IMR-90 (cell line): Measurements from ENCODE around the gene HECTD2. TPM values are rescaled to one million over a fixed set of nuclear protein-coding genes. Genes with fewer than 3 reads are reported as not detected.

Source experiments
- ATAC-seq: fragments of 200-7000 bp; cut with Tn5 transposase; 2 replicates; pipeline ENCODE4 v1.9.1; 2020; ENCODE audit warnings: low read depth, mild to moderate bottlenecking, moderate library complexity
- BruUV-seq: library from RNA; stranded (reverse); fragments of 400-500 nt; replicated peaks from 2 replicates; lab custom pipeline; 2021; lab: Mats Ljungman, UMichigan
- CTCF ChIA-PET: fragments of 300-600 bp; formaldehyde crosslinking; extraction: SDS; loops from one replicate; lab custom pipeline; 2021; ENCODE audit warnings: antibody characterized with exemption; lab: Yijun Ruan, JAX
- POLR2A ChIA-PET: fragments of 300-600 bp; sonication (Branson Sonifier 250); formaldehyde crosslinking; loops from one replicate; lab custom pipeline; 2022; ENCODE audit warnings: antibody characterized with exemption; ENCODE audit not compliant: unreplicated experiment; lab: Charles Lee
- DNase-seq: peaks from one replicate; pipeline ENCODE4 v3.0.0; 2013
- H2AFZ ChIP-seq: replicated peaks from 2 replicates; pipeline ENCODE3; 2013; ENCODE audit warnings: low read length, mild to moderate bottlenecking; ENCODE audit not compliant: poor library complexity
- H2AK5ac ChIP-seq: 2 replicates; pipeline ENCODE4 v1.6.1; 2013; ENCODE audit warnings: low read depth, low read length, inconsistent platforms
- H2AK9ac ChIP-seq: replicated peaks from 2 replicates; pipeline ENCODE3; 2013; ENCODE audit warnings: mild to moderate bottlenecking, low read depth, low read length, moderate library complexity; ENCODE audit not compliant: poor library complexity
- H2BK120ac ChIP-seq: 2 replicates; pipeline ENCODE4 v1.6.1; 2013; ENCODE audit warnings: low read depth, low read length, inconsistent platforms
- H2BK15ac ChIP-seq: 3 replicates; pipeline ENCODE4 v1.6.1; 2013; ENCODE audit warnings: low read depth, low read length, inconsistent platforms
- H2BK20ac ChIP-seq: 2 replicates; pipeline ENCODE4 v1.6.1; 2013; ENCODE audit warnings: low read depth, mild to moderate bottlenecking, inconsistent platforms, low read length, moderate library complexity
- H2BK5ac ChIP-seq: 2 replicates; pipeline ENCODE4 v1.6.1; 2013; ENCODE audit warnings: mild to moderate bottlenecking, low read depth, low read length, inconsistent platforms; ENCODE audit not compliant: poor library complexity, severe bottlenecking
- H3K14ac ChIP-seq: replicated peaks from 2 replicates; pipeline ENCODE4 v1.6.1; 2013; ENCODE audit warnings: low read depth, low read length, inconsistent platforms
- H3K18ac ChIP-seq: 2 replicates; pipeline ENCODE4 v1.6.1; 2013; ENCODE audit warnings: low read depth, low read length, control low read depth
- H3K23ac ChIP-seq: 2 replicates; pipeline ENCODE4 v1.6.1; 2013; ENCODE audit warnings: low read depth, low read length, inconsistent platforms
- H3K27ac ChIP-seq: 2 replicates; pipeline ENCODE4 v1.5.1; 2013; ENCODE audit warnings: mild to moderate bottlenecking, control low read depth, low read length; ENCODE audit not compliant: insufficient read depth
- H3K27me3 ChIP-seq: 2 replicates; pipeline ENCODE4 v1.6.1; 2013; ENCODE audit warnings: low read length; ENCODE audit not compliant: control insufficient read depth, insufficient read depth
- H3K36me3 ChIP-seq: 2 replicates; pipeline ENCODE4 v1.6.1; 2013; ENCODE audit warnings: low read length, mixed read lengths; ENCODE audit not compliant: control insufficient read depth, insufficient read depth
- H3K4ac ChIP-seq: 2 replicates; pipeline ENCODE4 v1.6.1; 2013; ENCODE audit warnings: low read depth, low read length, inconsistent platforms
- H3K4me1 ChIP-seq: 2 replicates; pipeline ENCODE4 v1.6.1; 2013; ENCODE audit warnings: low read length, mixed read lengths; ENCODE audit not compliant: control insufficient read depth, insufficient read depth
- H3K4me2 ChIP-seq: 2 replicates; pipeline ENCODE4 v1.6.1; 2013; ENCODE audit warnings: low read depth, mild to moderate bottlenecking, control low read depth, low read length, moderate library complexity
- H3K4me3 ChIP-seq: 2 replicates; pipeline ENCODE4 v1.5.1; 2013; ENCODE audit warnings: low read depth, mild to moderate bottlenecking, control low read depth, low read length, moderate library complexity; ENCODE audit not compliant: insufficient read depth
- H3K56ac ChIP-seq: 2 replicates; pipeline ENCODE4 v1.6.1; 2013; ENCODE audit warnings: low read length, inconsistent platforms; ENCODE audit not compliant: insufficient read depth; ENCODE audit errors: extremely low read depth
- H3K79me1 ChIP-seq, 2 experiments: 2 replicates each; pipeline ENCODE4 v1.6.1; 2013; ENCODE audit warnings: low read length in 2 of 2, inconsistent platforms in 1 of 2, low read depth in 1 of 2
- H3K9ac ChIP-seq: 2 replicates; pipeline ENCODE4 v1.6.1; 2013; ENCODE audit warnings: low read depth, low read length, control low read depth
- H3K9me1 ChIP-seq: 2 replicates; pipeline ENCODE4 v1.6.1; 2013; ENCODE audit warnings: low read length, inconsistent platforms; ENCODE audit not compliant: insufficient read depth
- H3K9me3 ChIP-seq: 2 replicates; pipeline ENCODE4 v1.6.1; 2013; ENCODE audit warnings: low read length; ENCODE audit not compliant: control insufficient read depth, insufficient read depth
- H4K20me1 ChIP-seq: 2 replicates; pipeline ENCODE4 v1.6.1; 2013; ENCODE audit warnings: low read length, inconsistent platforms; ENCODE audit not compliant: insufficient read depth
- H4K5ac ChIP-seq: 2 replicates; pipeline ENCODE4 v1.6.1; 2013; ENCODE audit warnings: mild to moderate bottlenecking, low read depth, low read length, control low read depth
- H4K8ac ChIP-seq, 2 experiments: 2 replicates each; pipeline ENCODE4 v1.6.1; 2013; ENCODE audit warnings: low read depth in 2 of 2, low read length in 2 of 2, control low read depth in 1 of 2, inconsistent platforms in 1 of 2
- H4K91ac ChIP-seq: 2 replicates; pipeline ENCODE4 v1.6.1; 2013; ENCODE audit warnings: low read depth, low read length, inconsistent platforms; ENCODE audit not compliant: insufficient read depth
- BHLHE40 ChIP-seq: fragments of 150-350 bp; IDR thresholded peaks from 2 replicates; pipeline ENCODE4 v1.6.1; 2016; ENCODE audit warnings: mild to moderate bottlenecking, low read depth, low read length
- CEBPB ChIP-seq: IDR thresholded peaks from 2 replicates; pipeline ENCODE4 v1.6.1; 2012; ENCODE audit warnings: low read depth, low read length, improper control_type of control experiment
- CHD1 ChIP-seq: IDR thresholded peaks from 2 replicates; pipeline ENCODE4 v1.6.1; 2012; ENCODE audit warnings: low read depth, low read length, improper control_type of control experiment
- ELK1 ChIP-seq: fragments of 150-350 bp; IDR thresholded peaks from 2 replicates; pipeline ENCODE4 v1.6.1; 2016; ENCODE audit warnings: low read depth, mild to moderate bottlenecking, low read length, moderate library complexity, borderline replicate concordance
- MAZ ChIP-seq: IDR thresholded peaks from 2 replicates; pipeline ENCODE4 v1.6.1; 2012; ENCODE audit warnings: low read depth, mild to moderate bottlenecking, low read length, improper control_type of control experiment, moderate library complexity, borderline replicate concordance
- MXI1 ChIP-seq: IDR thresholded peaks from 2 replicates; pipeline ENCODE4 v1.6.1; 2012; ENCODE audit warnings: low read depth, mild to moderate bottlenecking, low read length, moderate library complexity, borderline replicate concordance
- NFE2L2 ChIP-seq: fragments of 150-350 bp; IDR thresholded peaks from 2 replicates; pipeline ENCODE4 v1.6.1; 2016; ENCODE audit warnings: low read depth, mild to moderate bottlenecking, low read length
- POLR2A ChIP-seq: IDR thresholded peaks from 2 replicates; pipeline ENCODE4 v1.6.1; 2012; ENCODE audit warnings: mild to moderate bottlenecking, low read depth, low read length
- RAD21 ChIP-seq: IDR thresholded peaks from 2 replicates; pipeline ENCODE4 v1.6.1; 2012; ENCODE audit warnings: low read length, improper control_type of control experiment
- RFX5 ChIP-seq: IDR thresholded peaks from 2 replicates; pipeline ENCODE4 v1.8.0; 2012; ENCODE audit warnings: low read depth, mild to moderate bottlenecking, low read length, moderate library complexity
- SMC3 ChIP-seq: fragments of 150-350 bp; IDR thresholded peaks from 2 replicates; pipeline ENCODE4 v1.6.1; 2016; ENCODE audit warnings: low read depth, mild to moderate bottlenecking, antibody characterized with exemption, low read length, moderate library complexity
- USF2 ChIP-seq: fragments of 150-350 bp; IDR thresholded peaks from 2 replicates; pipeline ENCODE4 v1.6.1; 2017; ENCODE audit warnings: mild to moderate bottlenecking, antibody characterized with exemption, low read length, low read depth
- WGBS, 2 experiments: methylation state at CpG; one replicate each; pipeline versions ENCODE4 v1.1.5 to v1.1.7; 2013; ENCODE audit warnings: missing lambda C conversion rate in 2 of 2; ENCODE audit not compliant: insufficient read length in 1 of 2; ENCODE audit errors: extremely low coverage in 2 of 2; 5-methylcytosine and 5-hydroxymethylcytosine counted together
- dilution Hi-C: fragments of 300-500 bp; cut with HindIII; formaldehyde crosslinking; loops from one replicate; pipeline ENCODE4 v1.14.3; 2018; ENCODE audit warnings: low sequenced_read_pairs; ENCODE audit not compliant: unreplicated experiment
- in situ Hi-C: fragments of 300-500 bp; cut with MboI; formaldehyde crosslinking; loops from 3 replicates; pipeline ENCODE4 v1.14.3; 2019; ENCODE audit warnings: low sequenced_read_pairs, inconsistent platforms, mixed read lengths
- intact Hi-C: fragments of 100-400 bp; cut with micrococcal nuclease; formaldehyde crosslinking; loops from 2 replicates; pipeline ENCODE4 v1.10.0; 2022
- polyA plus RNA-seq, 3 experiments: library from polyadenylated mRNA; depleted of rRNA; stranded (reverse); fragments of >200 nt; gene quantifications; 2 replicates each; pipeline ENCODE4 v1.2.3, GENCODE V29; 2012; ENCODE audit warnings: low replicate concordance in 1 of 3
- total RNA-seq: library from RNA; depleted of rRNA; stranded (reverse); fragments of >200 nt; gene quantifications from 2 replicates; pipeline ENCODE4 v1.2.3, GENCODE V29; 2012

HECTD2 gene
- total and polyA plus RNA-seq, 2 of the 4 experiments (the other 2 are of a cell fraction), result 5.2 to 5.9 TPM

DNA sequence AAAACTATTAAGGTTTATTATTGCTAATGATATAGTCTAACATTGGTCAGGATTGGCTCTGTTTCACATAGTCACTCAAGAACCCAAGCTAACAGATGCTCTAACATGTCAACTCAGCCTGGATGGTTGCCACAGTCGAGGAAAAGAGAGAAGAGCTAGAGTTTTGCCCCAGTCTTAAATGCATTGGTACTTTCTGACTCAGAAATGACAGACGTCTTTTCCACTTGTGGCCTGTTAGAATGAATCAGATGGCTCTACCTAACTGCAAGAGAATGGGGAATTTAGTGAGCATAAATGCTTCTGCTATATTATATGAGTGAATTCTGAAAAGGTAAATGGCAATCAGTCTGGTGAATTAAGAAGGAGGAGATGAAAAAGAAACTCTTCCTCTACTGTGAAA, 13.9 kb downstream of the HECTD2 start:
- dilution Hi-C loops, result no loop called here
- H3K36me3 ChIP-seq, result no peaks in the 10 kb centered on the region
- no peak overlapping the region for H4K5ac ChIP-seq
- no peak overlapping the region for H3K4ac ChIP-seq
- H3K23ac ChIP-seq, result no peak overlapping the region
- H2BK15ac ChIP-seq, result no peak overlapping the region
- no peak overlapping the region for H3K4me2 ChIP-seq
- H3K9ac ChIP-seq, result no peak overlapping the region
- no peak overlapping the region for H2BK120ac ChIP-seq
- H3K79me1 ChIP-seq, result peaks cover 9 to 18% of the 10 kb centered on the region in 2 experiments
- H3K9me1 ChIP-seq, result no peaks in the 10 kb centered on the region; the same call in 1 of the 2 replicates
- no TSS peak for BruUV-seq
- H2BK5ac ChIP-seq, result no peak overlapping the region
- no peak overlapping the region for H4K91ac ChIP-seq
- no peak overlapping the region for H3K27ac ChIP-seq
- H2BK20ac ChIP-seq, result no peak overlapping the region
- TF ChIP-seq MXI1 (no peak), MAZ (no peak), BHLHE40 (no peak), SMC3 (no peak), CHD1 (no peak), ELK1 (no peak), NFE2L2 (no peak), RAD21 (no peak), USF2 (no peak), RFX5 (no peak), POLR2A (no peak), CEBPB (no peak)
- H3K27me3 ChIP-seq, result no peaks in the 10 kb centered on the region
- intact Hi-C loops, result no loop called here
- no peaks in the 10 kb centered on the region for H3K4me1 ChIP-seq
- ChIA-PET CTCF (no interaction called here), POLR2A (no interaction called here)
- DNase-seq (peak; percentile 49), ATAC-seq (no peak)
- no peak overlapping the region for H3K18ac ChIP-seq
- no peaks in the 10 kb centered on the region for H3K9me3 ChIP-seq
- no peak overlapping the region for H2AFZ ChIP-seq
- no peak overlapping the region for H3K14ac ChIP-seq
- no peak overlapping the region for H2AK9ac ChIP-seq
- no peaks in the 10 kb centered on the region; the same call in 1 of the 2 replicates for H4K20me1 ChIP-seq
- WGBS, 2 experiments, result no CpG with 5 or more reads among the region's 2 CpGs
- H3K4me3 ChIP-seq, result no peak overlapping the region
- H2AK5ac ChIP-seq, result no peak overlapping the region
- no peak overlapping the region for H3K56ac ChIP-seq
- in situ Hi-C loops, result no loop called here
- no peak overlapping the region for H4K8ac ChIP-seq
